ENCODE measurements around the gene ENTHD1. TPM values are rescaled to one million over a fixed set of nuclear protein-coding genes. Genes with fewer than 3 reads are reported as not detected.
"Not testable (repeated sequence)": the region's sequence is repeated elsewhere in the genome, so short reads cannot be mapped to it uniquely, and the experiment has no call there.

ENTHD1 gene
- total RNA-seq, 1 experiment from 2014 or later = not detected

GRCh38 chr22:39895682-39896081 lies 2.1 kb upstream of the ENTHD1 start:
- Mint-ChIP-seq H3K9me3 (ENCODE audit: low read depth, unreplicated experiment) (no peaks in the 10 kb centered on the region), H3K36me3 (ENCODE audit: insufficient read depth, unreplicated experiment) (no peaks in the 10 kb centered on the region), H3K27ac (ENCODE audit: unreplicated experiment) (no peak overlapping the region), H3K4me3 (ENCODE audit: low read depth, unreplicated experiment) (no peak overlapping the region), H3K4me1 (ENCODE audit: low read depth, unreplicated experiment) (no peaks in the 10 kb centered on the region), H3K27me3 (ENCODE audit: unreplicated experiment) (peaks cover 30% of the 10 kb centered on the region)
- no peak for DNase-seq
- intact Hi-C loops (cut with micrococcal nuclease; ENCODE audit: unreplicated experiment) = no loop called here
- CTCF ChIA-PET = no interaction called here
- no TSS peak for BruUV-seq (replicated peaks)
- TF ChIP-seq CTCF (IDR thresholded peaks at IDR 0.05; ENCODE audit: unreplicated experiment) = no peak

DNA sequence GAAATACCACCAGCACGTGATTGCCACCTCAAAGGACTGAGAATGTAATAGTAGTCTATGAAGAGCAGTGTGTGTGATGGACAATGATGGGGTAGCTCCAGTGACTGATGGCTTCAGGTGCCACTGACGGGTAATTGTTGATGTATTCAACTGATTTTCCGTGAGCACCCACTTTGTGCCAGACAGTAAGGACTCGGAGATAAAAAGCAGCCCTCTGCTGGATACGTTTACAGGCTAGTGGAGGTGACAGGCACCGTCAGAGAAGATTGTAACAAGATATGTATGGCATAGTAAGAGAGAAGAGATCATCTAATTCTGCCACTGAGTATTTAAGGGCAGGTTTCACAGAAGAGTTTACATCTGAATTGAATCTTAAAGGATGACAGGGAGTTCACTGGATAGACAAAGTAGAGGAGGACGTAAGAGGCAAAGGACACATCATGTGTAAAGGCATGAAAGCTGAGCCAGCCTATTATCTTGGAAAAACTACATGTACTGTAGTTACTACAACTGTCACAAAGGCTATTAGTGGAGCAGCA lies 1.1 kb upstream of the ENTHD1 start:
- no peak overlapping the region for H3K27ac Mint-ChIP-seq (ENCODE audit: unreplicated experiment)
- H3K9me3 Mint-ChIP-seq (ENCODE audit: low read depth, unreplicated experiment) = no peaks in the 10 kb centered on the region
- H3K36me3 Mint-ChIP-seq (ENCODE audit: insufficient read depth, unreplicated experiment) = no peaks in the 10 kb centered on the region
- peaks cover 22% of the 10 kb centered on the region for H3K27me3 Mint-ChIP-seq (ENCODE audit: unreplicated experiment)
- no peaks in the 10 kb centered on the region for H3K4me1 Mint-ChIP-seq (ENCODE audit: low read depth, unreplicated experiment)
- no peak overlapping the region for H3K4me3 Mint-ChIP-seq (ENCODE audit: low read depth, unreplicated experiment)
- no TSS peak for BruUV-seq (replicated peaks)
- CTCF ChIA-PET = no interaction called here
- no peak for TF ChIP-seq CTCF (IDR thresholded peaks at IDR 0.05; ENCODE audit: unreplicated experiment)
- intact Hi-C loops (cut with micrococcal nuclease; ENCODE audit: unreplicated experiment) = no loop called here
- DNase-seq = no peak

DNA sequence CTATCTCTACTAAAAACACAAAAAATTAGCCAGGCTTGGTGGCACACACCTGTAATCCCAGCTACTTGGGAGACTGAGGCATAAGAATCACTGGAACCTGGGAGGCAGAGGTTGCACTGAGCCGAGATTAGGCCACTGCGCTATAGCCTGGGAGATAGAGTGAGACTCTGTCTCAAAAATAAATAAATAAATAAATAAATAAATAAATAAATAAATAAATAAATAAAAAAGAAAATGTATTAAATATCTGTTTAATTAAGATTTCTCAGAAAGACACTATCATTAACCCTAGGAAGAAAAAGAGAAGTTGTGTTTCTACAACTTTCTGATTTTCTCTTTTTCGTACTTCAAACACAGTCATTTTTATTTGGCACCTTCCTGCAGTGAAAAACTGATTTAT lies 3.6 kb downstream of the ENTHD1 start:
- H3K4me3 Mint-ChIP-seq (ENCODE audit: low read depth, unreplicated experiment); H3K4me1 Mint-ChIP-seq (ENCODE audit: low read depth, unreplicated experiment); BruUV-seq (replicated peaks); H3K27ac Mint-ChIP-seq (ENCODE audit: unreplicated experiment); H3K36me3 Mint-ChIP-seq (ENCODE audit: insufficient read depth, unreplicated experiment); H3K9me3 Mint-ChIP-seq (ENCODE audit: low read depth, unreplicated experiment); DNase-seq; CTCF ChIA-PET; intact Hi-C loops (cut with micrococcal nuclease; ENCODE audit: unreplicated experiment): not testable (repeated sequence)
- peaks cover 62% of the 10 kb centered on the region for H3K27me3 Mint-ChIP-seq (ENCODE audit: unreplicated experiment)

- no peak overlapping the region for H3K27ac Mint-ChIP-seq (ENCODE audit: unreplicated experiment)
- no TSS peak for BruUV-seq (replicated peaks)
- H3K9me3 Mint-ChIP-seq (ENCODE audit: low read depth, unreplicated experiment) = no peaks in the 10 kb centered on the region
- TF ChIP-seq CTCF (IDR thresholded peaks at IDR 0.05; ENCODE audit: unreplicated experiment) = no peak
- no peaks in the 10 kb centered on the region for H3K4me1 Mint-ChIP-seq (ENCODE audit: low read depth, unreplicated experiment)
- no peak overlapping the region for H3K4me3 Mint-ChIP-seq (ENCODE audit: low read depth, unreplicated experiment)
- intact Hi-C loops (cut with micrococcal nuclease; ENCODE audit: unreplicated experiment) = no loop called here
- H3K27me3 Mint-ChIP-seq (ENCODE audit: unreplicated experiment) = peaks cover 88% of the 10 kb centered on the region
- H3K36me3 Mint-ChIP-seq (ENCODE audit: insufficient read depth, unreplicated experiment) = no peaks in the 10 kb centered on the region
- CTCF ChIA-PET = interaction anchor here (0.7 kb wide), 1 partner anchor 261 kb away, joined by 3 read pairs; no protein-coding TSS in a partner anchor
- DNase-seq = no peak
These were observed 10.5 kb downstream of the ENTHD1 start for GRCh38 chr22:39883057-39883456.

- Mint-ChIP-seq H3K36me3 (ENCODE audit: insufficient read depth, unreplicated experiment) (no peaks in the 10 kb centered on the region), H3K4me3 (ENCODE audit: low read depth, unreplicated experiment) (no peak overlapping the region), H3K9me3 (ENCODE audit: low read depth, unreplicated experiment) (no peaks in the 10 kb centered on the region), H3K27me3 (ENCODE audit: unreplicated experiment) (peaks cover 78% of the 10 kb centered on the region), H3K27ac (ENCODE audit: unreplicated experiment) (no peak overlapping the region), H3K4me1 (ENCODE audit: low read depth, unreplicated experiment) (no peaks in the 10 kb centered on the region)
- TF ChIP-seq CTCF (IDR thresholded peaks at IDR 0.05; ENCODE audit: unreplicated experiment) = no peak
- BruUV-seq (replicated peaks) = no TSS peak
- CTCF ChIA-PET = no interaction called here
- no peak for DNase-seq
- intact Hi-C loops (cut with micrococcal nuclease; ENCODE audit: unreplicated experiment) = no loop called here
These were observed 12.8 kb downstream of the ENTHD1 start for GRCh38 chr22:39880722-39881121.

All from Calu3 (cell line).